IMR-90 (cell line): Measurements from ENCODE around the gene TNRC18. TPM values are rescaled to one million over a fixed set of nuclear protein-coding genes. Genes with fewer than 3 reads are reported as not detected.
"Not testable (repeated sequence)": the region's sequence is repeated elsewhere in the genome, so short reads cannot be mapped to it uniquely, and the experiment has no call there.

Experiments
- ATAC-seq: fragments of 200-7000 bp; cut with Tn5 transposase; 2 replicates; pipeline ENCODE4 v1.9.1; 2020; ENCODE audit warnings: low read depth, mild to moderate bottlenecking, moderate library complexity
- BruUV-seq: library from RNA; stranded (reverse); fragments of 400-500 nt; replicated peaks from 2 replicates; lab custom pipeline; 2021; lab: Mats Ljungman, UMichigan
- CTCF ChIA-PET: fragments of 300-600 bp; formaldehyde crosslinking; extraction: SDS; loops from one replicate; lab custom pipeline; 2021; ENCODE audit warnings: antibody characterized with exemption; lab: Yijun Ruan, JAX
- POLR2A ChIA-PET: fragments of 300-600 bp; sonication (Branson Sonifier 250); formaldehyde crosslinking; loops from one replicate; lab custom pipeline; 2022; ENCODE audit warnings: antibody characterized with exemption; ENCODE audit not compliant: unreplicated experiment; lab: Charles Lee
- DNase-seq: peaks from one replicate; pipeline ENCODE4 v3.0.0; 2013
- H2AFZ ChIP-seq: replicated peaks from 2 replicates; pipeline ENCODE3; 2013; ENCODE audit warnings: low read length, mild to moderate bottlenecking; ENCODE audit not compliant: poor library complexity
- H2AK5ac ChIP-seq: 2 replicates; pipeline ENCODE4 v1.6.1; 2013; ENCODE audit warnings: low read depth, low read length, inconsistent platforms
- H2AK9ac ChIP-seq: replicated peaks from 2 replicates; pipeline ENCODE3; 2013; ENCODE audit warnings: mild to moderate bottlenecking, low read depth, low read length, moderate library complexity; ENCODE audit not compliant: poor library complexity
- H2BK120ac ChIP-seq: 2 replicates; pipeline ENCODE4 v1.6.1; 2013; ENCODE audit warnings: low read depth, low read length, inconsistent platforms
- H2BK15ac ChIP-seq: 3 replicates; pipeline ENCODE4 v1.6.1; 2013; ENCODE audit warnings: low read depth, low read length, inconsistent platforms
- H2BK20ac ChIP-seq: 2 replicates; pipeline ENCODE4 v1.6.1; 2013; ENCODE audit warnings: low read depth, mild to moderate bottlenecking, inconsistent platforms, low read length, moderate library complexity
- H2BK5ac ChIP-seq: 2 replicates; pipeline ENCODE4 v1.6.1; 2013; ENCODE audit warnings: mild to moderate bottlenecking, low read depth, low read length, inconsistent platforms; ENCODE audit not compliant: poor library complexity, severe bottlenecking
- H3K14ac ChIP-seq: replicated peaks from 2 replicates; pipeline ENCODE4 v1.6.1; 2013; ENCODE audit warnings: low read depth, low read length, inconsistent platforms
- H3K18ac ChIP-seq: 2 replicates; pipeline ENCODE4 v1.6.1; 2013; ENCODE audit warnings: low read depth, low read length, control low read depth
- H3K23ac ChIP-seq: 2 replicates; pipeline ENCODE4 v1.6.1; 2013; ENCODE audit warnings: low read depth, low read length, inconsistent platforms
- H3K27ac ChIP-seq: 2 replicates; pipeline ENCODE4 v1.5.1; 2013; ENCODE audit warnings: mild to moderate bottlenecking, control low read depth, low read length; ENCODE audit not compliant: insufficient read depth
- H3K27me3 ChIP-seq: 2 replicates; pipeline ENCODE4 v1.6.1; 2013; ENCODE audit warnings: low read length; ENCODE audit not compliant: control insufficient read depth, insufficient read depth
- H3K36me3 ChIP-seq: 2 replicates; pipeline ENCODE4 v1.6.1; 2013; ENCODE audit warnings: low read length, mixed read lengths; ENCODE audit not compliant: control insufficient read depth, insufficient read depth
- H3K4ac ChIP-seq: 2 replicates; pipeline ENCODE4 v1.6.1; 2013; ENCODE audit warnings: low read depth, low read length, inconsistent platforms
- H3K4me1 ChIP-seq: 2 replicates; pipeline ENCODE4 v1.6.1; 2013; ENCODE audit warnings: low read length, mixed read lengths; ENCODE audit not compliant: control insufficient read depth, insufficient read depth
- H3K4me2 ChIP-seq: 2 replicates; pipeline ENCODE4 v1.6.1; 2013; ENCODE audit warnings: low read depth, mild to moderate bottlenecking, control low read depth, low read length, moderate library complexity
- H3K4me3 ChIP-seq: 2 replicates; pipeline ENCODE4 v1.5.1; 2013; ENCODE audit warnings: low read depth, mild to moderate bottlenecking, control low read depth, low read length, moderate library complexity; ENCODE audit not compliant: insufficient read depth
- H3K56ac ChIP-seq: 2 replicates; pipeline ENCODE4 v1.6.1; 2013; ENCODE audit warnings: low read length, inconsistent platforms; ENCODE audit not compliant: insufficient read depth; ENCODE audit errors: extremely low read depth
- H3K79me1 ChIP-seq, 2 experiments: 2 replicates each; pipeline ENCODE4 v1.6.1; 2013; ENCODE audit warnings: low read length in 2 of 2, inconsistent platforms in 1 of 2, low read depth in 1 of 2
- H3K9ac ChIP-seq: 2 replicates; pipeline ENCODE4 v1.6.1; 2013; ENCODE audit warnings: low read depth, low read length, control low read depth
- H3K9me1 ChIP-seq: 2 replicates; pipeline ENCODE4 v1.6.1; 2013; ENCODE audit warnings: low read length, inconsistent platforms; ENCODE audit not compliant: insufficient read depth
- H3K9me3 ChIP-seq: 2 replicates; pipeline ENCODE4 v1.6.1; 2013; ENCODE audit warnings: low read length; ENCODE audit not compliant: control insufficient read depth, insufficient read depth
- H4K20me1 ChIP-seq: 2 replicates; pipeline ENCODE4 v1.6.1; 2013; ENCODE audit warnings: low read length, inconsistent platforms; ENCODE audit not compliant: insufficient read depth
- H4K5ac ChIP-seq: 2 replicates; pipeline ENCODE4 v1.6.1; 2013; ENCODE audit warnings: mild to moderate bottlenecking, low read depth, low read length, control low read depth
- H4K8ac ChIP-seq, 2 experiments: 2 replicates each; pipeline ENCODE4 v1.6.1; 2013; ENCODE audit warnings: low read depth in 2 of 2, low read length in 2 of 2, control low read depth in 1 of 2, inconsistent platforms in 1 of 2
- H4K91ac ChIP-seq: 2 replicates; pipeline ENCODE4 v1.6.1; 2013; ENCODE audit warnings: low read depth, low read length, inconsistent platforms; ENCODE audit not compliant: insufficient read depth
- RAD21 ChIP-seq: IDR thresholded peaks from 2 replicates; pipeline ENCODE4 v1.6.1; 2012; ENCODE audit warnings: low read length, improper control_type of control experiment
- SMC3 ChIP-seq: fragments of 150-350 bp; IDR thresholded peaks from 2 replicates; pipeline ENCODE4 v1.6.1; 2016; ENCODE audit warnings: low read depth, mild to moderate bottlenecking, antibody characterized with exemption, low read length, moderate library complexity
- WGBS, 2 experiments: methylation state at CpG; one replicate each; pipeline versions ENCODE4 v1.1.5 to v1.1.7; 2013; ENCODE audit warnings: missing lambda C conversion rate in 2 of 2; ENCODE audit not compliant: insufficient read length in 1 of 2; ENCODE audit errors: extremely low coverage in 2 of 2; 5-methylcytosine and 5-hydroxymethylcytosine counted together
- dilution Hi-C: fragments of 300-500 bp; cut with HindIII; formaldehyde crosslinking; loops from one replicate; pipeline ENCODE4 v1.14.3; 2018; ENCODE audit warnings: low sequenced_read_pairs; ENCODE audit not compliant: unreplicated experiment
- in situ Hi-C: fragments of 300-500 bp; cut with MboI; formaldehyde crosslinking; loops from 3 replicates; pipeline ENCODE4 v1.14.3; 2019; ENCODE audit warnings: low sequenced_read_pairs, inconsistent platforms, mixed read lengths
- intact Hi-C: fragments of 100-400 bp; cut with micrococcal nuclease; formaldehyde crosslinking; loops from 2 replicates; pipeline ENCODE4 v1.10.0; 2022
- polyA plus RNA-seq, 3 experiments: library from polyadenylated mRNA; depleted of rRNA; stranded (reverse); fragments of >200 nt; gene quantifications; 2 replicates each; pipeline ENCODE4 v1.2.3, GENCODE V29; 2012; ENCODE audit warnings: low replicate concordance in 1 of 3
- total RNA-seq: library from RNA; depleted of rRNA; stranded (reverse); fragments of >200 nt; gene quantifications from 2 replicates; pipeline ENCODE4 v1.2.3, GENCODE V29; 2012
- TF ChIP-seq, protein P1 (sequence below): conservative IDR thresholded peaks from 2 replicates; pipeline ENCODE4 v1.5.1; 2012; ENCODE audit warnings: mild to moderate bottlenecking, low read depth, low read length, improper control_type of control experiment

TNRC18 gene
- total and polyA plus RNA-seq, 2 of the 4 experiments (the other 2 are of a cell fraction), result 4.7 to 29.6 TPM

DNA sequence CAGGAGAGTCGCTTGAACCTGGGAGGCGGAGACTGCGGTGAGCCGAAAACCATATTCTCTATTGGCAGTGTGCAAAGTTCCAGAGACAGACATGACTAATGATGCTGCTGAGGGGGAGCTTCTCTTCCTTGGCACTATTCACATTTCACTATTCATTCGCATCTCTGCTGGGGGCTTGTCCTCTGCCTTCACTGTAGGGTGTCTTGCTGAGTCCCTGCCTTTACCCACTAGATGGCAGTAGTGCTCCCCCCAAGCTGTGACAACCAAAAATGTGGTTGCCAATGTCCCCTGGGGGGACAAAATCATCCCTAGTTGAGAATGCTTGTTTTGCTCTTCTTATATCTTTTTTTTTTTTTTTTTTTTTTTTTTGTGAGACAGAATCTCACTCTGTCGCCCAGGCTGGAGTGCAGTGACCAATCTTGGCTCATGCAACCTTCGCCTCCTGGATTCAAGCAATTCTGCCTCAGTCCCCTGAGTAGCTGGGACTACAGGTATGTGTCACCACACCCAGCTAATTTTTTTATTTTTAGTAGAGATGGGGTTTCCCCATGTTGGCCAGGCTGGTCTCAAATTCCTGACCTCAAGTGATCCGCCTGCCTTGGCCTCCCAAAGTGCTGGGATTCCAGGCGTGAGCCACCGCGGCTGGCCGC lies 57.5 kb downstream of the TNRC18 start:
- H3K23ac ChIP-seq, H2BK120ac ChIP-seq, H3K27ac ChIP-seq, H4K91ac ChIP-seq, H2AFZ ChIP-seq, H3K9ac ChIP-seq, POLR2A ChIA-PET, H3K56ac ChIP-seq, H3K4ac ChIP-seq, H2BK5ac ChIP-seq, in situ Hi-C loops, BruUV-seq, H3K14ac ChIP-seq, H4K8ac ChIP-seq, H2BK20ac ChIP-seq, H2AK5ac ChIP-seq, H3K4me1 ChIP-seq, H2BK15ac ChIP-seq, H4K5ac ChIP-seq, H3K9me1 ChIP-seq, H3K27me3 ChIP-seq, dilution Hi-C loops, H3K9me3 ChIP-seq, H3K4me2 ChIP-seq, H3K4me3 ChIP-seq, H3K18ac ChIP-seq: not testable (repeated sequence)
- peak; percentile 86 for TF ChIP-seq RAD21
- TF ChIP-seq, protein P1, sequence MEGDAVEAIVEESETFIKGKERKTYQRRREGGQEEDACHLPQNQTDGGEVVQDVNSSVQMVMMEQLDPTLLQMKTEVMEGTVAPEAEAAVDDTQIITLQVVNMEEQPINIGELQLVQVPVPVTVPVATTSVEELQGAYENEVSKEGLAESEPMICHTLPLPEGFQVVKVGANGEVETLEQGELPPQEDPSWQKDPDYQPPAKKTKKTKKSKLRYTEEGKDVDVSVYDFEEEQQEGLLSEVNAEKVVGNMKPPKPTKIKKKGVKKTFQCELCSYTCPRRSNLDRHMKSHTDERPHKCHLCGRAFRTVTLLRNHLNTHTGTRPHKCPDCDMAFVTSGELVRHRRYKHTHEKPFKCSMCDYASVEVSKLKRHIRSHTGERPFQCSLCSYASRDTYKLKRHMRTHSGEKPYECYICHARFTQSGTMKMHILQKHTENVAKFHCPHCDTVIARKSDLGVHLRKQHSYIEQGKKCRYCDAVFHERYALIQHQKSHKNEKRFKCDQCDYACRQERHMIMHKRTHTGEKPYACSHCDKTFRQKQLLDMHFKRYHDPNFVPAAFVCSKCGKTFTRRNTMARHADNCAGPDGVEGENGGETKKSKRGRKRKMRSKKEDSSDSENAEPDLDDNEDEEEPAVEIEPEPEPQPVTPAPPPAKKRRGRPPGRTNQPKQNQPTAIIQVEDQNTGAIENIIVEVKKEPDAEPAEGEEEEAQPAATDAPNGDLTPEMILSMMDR, result peak; percentile 78
- peak; percentile 70 for TF ChIP-seq SMC3
- peaks cover 56% of the 10 kb centered on the region for H3K36me3 ChIP-seq
- peak overlapping the region; percentile 87 for H2AK9ac ChIP-seq
- DNase-seq, result peak; percentile 71
- intact Hi-C loops, result loop anchor here (10.0 kb wide), 1 partner anchor 121 kb away; no protein-coding TSS in a partner anchor
- peak; percentile 82 for ATAC-seq
- H3K79me1 ChIP-seq, result peaks cover 12 to 72% of the 10 kb centered on the region in 2 experiments
- CTCF ChIA-PET, result interaction anchor here (0.6 to 1.5 kb wide), 3 partner anchors 12 to 57 kb away, joined by 3 to 6 read pairs (median 4); no protein-coding TSS in a partner anchor
- WGBS, 2 experiments, result no CpG with 5 or more reads among the region's 12 CpGs
- H4K20me1 ChIP-seq, result peaks cover 88% of the 10 kb centered on the region
